ENCODE data around the gene IRF2.

GRCh38 chr4:184357772-184358171, 116.6 kb downstream of the IRF2 start:
- TF ChIP-seq JUND (IDR thresholded peaks at IDR 0.05; ENCODE audit: low read length) = no peak
- no peak for TF ChIP-seq POLR2A (IDR thresholded peaks at IDR 0.05; ENCODE audit: control extremely low read depth in 1 of 2, low read depth in 2 of 2, low read length in 2 of 2)
- no peak for TF ChIP-seq CTCF (IDR thresholded peaks at IDR 0.05; ENCODE audit: control extremely low read depth in 1 of 3, insufficient read depth in 1 of 3, low read depth in 1 of 3, low read length in 3 of 3)
- no peak for TF ChIP-seq ZNF274 (IDR thresholded peaks at IDR 0.05; ENCODE audit: borderline replicate concordance, extremely low read depth, low read length)
- no peak for TF ChIP-seq YY1 (IDR thresholded peaks at IDR 0.05; ENCODE audit: low read depth, low read length)
- no peak for TF ChIP-seq EP300 (IDR thresholded peaks at IDR 0.05; ENCODE audit: borderline replicate concordance in 1 of 2, low read depth in 2 of 2, low read length in 2 of 2)
- TF ChIP-seq SP2 (IDR thresholded peaks at IDR 0.05; ENCODE audit: low read length) = no peak
- no peak for TF ChIP-seq RFX5 (IDR thresholded peaks at IDR 0.05; ENCODE audit: borderline replicate concordance, low read depth, low read length)
- TF ChIP-seq CHD1 (IDR thresholded peaks at IDR 0.05; ENCODE audit: low read depth, low read length) = no peak
- no peak for TF ChIP-seq USF2 (IDR thresholded peaks at IDR 0.05; ENCODE audit: low read length)
- no peak for TF ChIP-seq JUN (IDR thresholded peaks at IDR 0.05; ENCODE audit: low read depth, low read length)
- no peak for TF ChIP-seq BRCA1 (IDR thresholded peaks at IDR 0.05; ENCODE audit: low read depth, low read length)
- no peak for TF ChIP-seq CREB1 (IDR thresholded peaks at IDR 0.05)
- TF ChIP-seq BCL11A (IDR thresholded peaks at IDR 0.05; ENCODE audit: low read depth in 2 of 2, low read length in 2 of 2) = no peak
